OCI-LY1 (cell line): Measurements from ENCODE around the gene ISCU.

ENCODE experiments used
- H2AFZ ChIP-seq: fragments of 200-600 bp; sonication (generic), shearing (Covaris generic); 2 replicates; pipeline ENCODE4 v1.6.0; 2014; ENCODE audit warnings: antibody characterized with exemption, mild to moderate bottlenecking, low read length
- H3F3A ChIP-seq: fragments of 200-600 bp; sonication (generic), shearing (Covaris generic); 2 replicates; pipeline ENCODE4 v1.6.0; 2014; ENCODE audit warnings: mild to moderate bottlenecking, antibody characterized with exemption, low read length, moderate library complexity; ENCODE audit not compliant: insufficient read depth
- H3K27ac ChIP-seq: fragments of 200-600 bp; sonication (generic); 2 replicates; pipeline ENCODE4 v1.5.1; 2014; ENCODE audit warnings: low read length, mixed run types, mild to moderate bottlenecking, low read depth; ENCODE audit not compliant: poor library complexity, severe bottlenecking
- H3K27me3 ChIP-seq: fragments of 200-600 bp; sonication (generic); 2 replicates; pipeline ENCODE4 v1.6.0; 2014; ENCODE audit warnings: antibody characterized with exemption, mild to moderate bottlenecking, low read length, moderate library complexity; ENCODE audit not compliant: insufficient read depth
- H3K36me3 ChIP-seq: fragments of 200-600 bp; sonication (generic); 2 replicates; pipeline ENCODE4 v1.6.1; 2014; ENCODE audit warnings: mild to moderate bottlenecking, antibody characterized with exemption, low read length, moderate library complexity, mixed read lengths; ENCODE audit not compliant: insufficient read depth
- H3K4me1 ChIP-seq: fragments of 200-600 bp; sonication (generic); 2 replicates; pipeline ENCODE4 v1.5.1; 2014; ENCODE audit warnings: mild to moderate bottlenecking, low read length, moderate library complexity; ENCODE audit not compliant: insufficient read depth, severe bottlenecking
- H3K4me2 ChIP-seq: fragments of 200-600 bp; sonication (generic), shearing (Covaris generic); 2 replicates; pipeline ENCODE4 v1.6.1; 2014; ENCODE audit warnings: low read length
- H3K4me3 ChIP-seq: fragments of 200-600 bp; sonication (generic); 2 replicates; pipeline ENCODE4 v1.5.1; 2014; ENCODE audit warnings: low read length, low read depth, mild to moderate bottlenecking, mixed read lengths; ENCODE audit not compliant: poor library complexity, severe bottlenecking
- H3K79me2 ChIP-seq: fragments of 200-600 bp; shearing (Covaris generic); 2 replicates; pipeline ENCODE4 v1.6.1; 2016; ENCODE audit warnings: mixed run types, low read length, mixed read lengths; ENCODE audit not compliant: insufficient read depth
- H3K9ac ChIP-seq: fragments of 200-600 bp; sonication (generic), shearing (Covaris generic); 2 replicates; pipeline ENCODE4 v1.6.1; 2014; ENCODE audit warnings: mild to moderate bottlenecking, low read length, mixed read lengths
- H3K9me2 ChIP-seq: fragments of 200-600 bp; sonication (generic), shearing (Covaris generic); 2 replicates; pipeline ENCODE4 v1.6.1; 2014; ENCODE audit warnings: low read depth, mild to moderate bottlenecking, low read length, mixed read lengths
- H3K9me3 ChIP-seq: fragments of 200-600 bp; shearing (Covaris generic); 2 replicates; pipeline ENCODE4 v1.6.1; 2014; ENCODE audit warnings: low read length, mixed read lengths
- H4K20me1 ChIP-seq: fragments of 200-600 bp; sonication (generic), shearing (Covaris generic); 2 replicates; pipeline ENCODE4 v1.6.0; 2016; ENCODE audit warnings: mild to moderate bottlenecking, low read length; ENCODE audit not compliant: insufficient read depth
- EZH2 ChIP-seq: fragments of 200-600 bp; sonication (generic), shearing (Covaris generic); IDR thresholded peaks from 2 replicates; pipeline ENCODE4 v1.8.0; 2017; ENCODE audit warnings: borderline replicate concordance, mixed run types, mild to moderate bottlenecking, antibody characterized with exemption, low read length, moderate library complexity, mixed read lengths
- TF ChIP-seq, protein P1 (sequence below): fragments of 200-600 bp; sonication (generic), shearing (Covaris generic); IDR thresholded peaks from 2 replicates; pipeline ENCODE4 v1.5.1; 2017; ENCODE audit warnings: mild to moderate bottlenecking, antibody characterized with exemption, low read length, moderate library complexity, mixed read lengths

ISCU gene

GRCh38 chr12:108612788-108613282 lies 50.4 kb downstream of the ISCU start:
- Histone ChIP-seq H3K79me2 (no peaks in the 10 kb centered on the region), H3K9me2 (no peaks in the 10 kb centered on the region), H3K9me3 (peaks cover 4% of the 10 kb centered on the region; the same call in 1 of the 2 replicates), H3K27me3 (no peaks in the 10 kb centered on the region), H4K20me1 (no peaks in the 10 kb centered on the region), H3K4me1 (peaks cover 13% of the 10 kb centered on the region), H3K9ac (no peak overlapping the region), H3K27ac (no peak overlapping the region), H3K4me3 (no peak overlapping the region), H3F3A (no peaks in the 10 kb centered on the region), H2AFZ (no peak overlapping the region), H3K36me3 (no peaks in the 10 kb centered on the region; the same call in 1 of the 2 replicates), H3K4me2 (no peak overlapping the region)
- TF ChIP-seq EZH2, result no peak
- TF ChIP-seq, protein P1, sequence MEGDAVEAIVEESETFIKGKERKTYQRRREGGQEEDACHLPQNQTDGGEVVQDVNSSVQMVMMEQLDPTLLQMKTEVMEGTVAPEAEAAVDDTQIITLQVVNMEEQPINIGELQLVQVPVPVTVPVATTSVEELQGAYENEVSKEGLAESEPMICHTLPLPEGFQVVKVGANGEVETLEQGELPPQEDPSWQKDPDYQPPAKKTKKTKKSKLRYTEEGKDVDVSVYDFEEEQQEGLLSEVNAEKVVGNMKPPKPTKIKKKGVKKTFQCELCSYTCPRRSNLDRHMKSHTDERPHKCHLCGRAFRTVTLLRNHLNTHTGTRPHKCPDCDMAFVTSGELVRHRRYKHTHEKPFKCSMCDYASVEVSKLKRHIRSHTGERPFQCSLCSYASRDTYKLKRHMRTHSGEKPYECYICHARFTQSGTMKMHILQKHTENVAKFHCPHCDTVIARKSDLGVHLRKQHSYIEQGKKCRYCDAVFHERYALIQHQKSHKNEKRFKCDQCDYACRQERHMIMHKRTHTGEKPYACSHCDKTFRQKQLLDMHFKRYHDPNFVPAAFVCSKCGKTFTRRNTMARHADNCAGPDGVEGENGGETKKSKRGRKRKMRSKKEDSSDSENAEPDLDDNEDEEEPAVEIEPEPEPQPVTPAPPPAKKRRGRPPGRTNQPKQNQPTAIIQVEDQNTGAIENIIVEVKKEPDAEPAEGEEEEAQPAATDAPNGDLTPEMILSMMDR, result no peak

DNA sequence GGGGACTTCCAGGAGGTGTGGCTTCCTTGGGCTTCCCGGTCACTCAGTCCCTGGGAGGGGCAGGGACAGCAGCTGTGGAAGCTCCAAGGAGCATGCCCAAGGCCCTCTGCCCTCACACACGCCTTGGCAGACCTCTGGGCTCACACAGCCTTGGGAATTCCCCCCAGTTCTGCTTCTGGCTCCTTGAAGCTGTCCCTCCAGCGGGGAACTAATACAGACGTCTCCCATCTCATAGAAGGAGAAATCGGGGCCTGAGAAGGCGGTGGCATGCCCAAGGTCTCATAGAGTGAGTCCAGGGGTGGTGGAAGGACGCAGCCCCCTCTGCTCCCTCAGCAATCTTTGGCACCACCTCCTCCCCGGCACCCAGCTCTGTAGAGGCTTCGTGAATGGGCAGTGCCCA lies 51.2 kb downstream of the ISCU start:
- Histone ChIP-seq H3F3A (no peaks in the 10 kb centered on the region), H3K27ac (no peak overlapping the region), H3K4me3 (no peak overlapping the region), H3K79me2 (no peaks in the 10 kb centered on the region), H4K20me1 (no peaks in the 10 kb centered on the region), H3K36me3 (no peaks in the 10 kb centered on the region; the same call in 1 of the 2 replicates), H3K27me3 (no peaks in the 10 kb centered on the region), H3K4me1 (peaks cover 15% of the 10 kb centered on the region), H2AFZ (no peak overlapping the region), H3K9me3 (peaks cover 4% of the 10 kb centered on the region; the same call in 1 of the 2 replicates), H3K9me2 (no peaks in the 10 kb centered on the region), H3K9ac (no peak overlapping the region), H3K4me2 (no peak overlapping the region)
- TF ChIP-seq, protein P1, result no peak
- TF ChIP-seq EZH2, result no peak

DNA sequence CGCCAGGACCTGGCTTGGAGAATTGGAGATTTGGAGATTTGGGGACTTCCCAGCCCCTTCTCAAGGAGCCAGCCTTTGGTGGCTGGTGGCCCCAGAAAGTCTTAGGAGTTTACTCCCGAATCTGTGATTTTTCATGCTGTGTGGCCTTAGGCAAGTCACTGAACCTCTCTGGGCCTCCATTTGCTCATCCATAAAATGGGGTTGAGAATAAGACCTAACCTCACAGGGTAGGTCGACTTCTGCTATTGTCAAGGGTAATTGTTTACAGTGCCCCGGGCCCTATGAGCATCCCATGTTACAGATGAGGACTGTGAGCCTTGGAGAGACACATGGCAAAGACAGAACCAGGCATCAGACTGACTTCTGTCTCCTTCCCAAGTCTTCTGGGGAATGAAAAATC lies 51.6 kb downstream of the ISCU start:
- H3K27ac ChIP-seq, result no peak overlapping the region
- H3K9me2 ChIP-seq, result no peaks in the 10 kb centered on the region
- no peak overlapping the region for H3K4me2 ChIP-seq
- no peak overlapping the region for H2AFZ ChIP-seq
- H3K4me3 ChIP-seq, result no peak overlapping the region
- no peaks in the 10 kb centered on the region for H3F3A ChIP-seq
- no peaks in the 10 kb centered on the region for H3K27me3 ChIP-seq
- peaks cover 4% of the 10 kb centered on the region; the same call in 1 of the 2 replicates for H3K9me3 ChIP-seq
- TF ChIP-seq, protein P1, result no peak
- TF ChIP-seq EZH2, result no peak
- H3K36me3 ChIP-seq, result no peaks in the 10 kb centered on the region; the same call in 1 of the 2 replicates
- H3K4me1 ChIP-seq, result peaks cover 15% of the 10 kb centered on the region
- no peak overlapping the region for H3K9ac ChIP-seq
- H4K20me1 ChIP-seq, result no peaks in the 10 kb centered on the region
- no peaks in the 10 kb centered on the region for H3K79me2 ChIP-seq
